Heart right ventricle (tissue), 16 donors: ENCODE data around the gene ZNF365. TPM values are rescaled to one million over a fixed set of nuclear protein-coding genes. Genes with fewer than 3 reads are reported as not detected.

ENCODE experiments used
- ATAC-seq, 8 donors: fragments of 200-7000 bp; cut with Tn5 transposase; one replicate each; pipeline ENCODE4 v1.9.1; 2020; ENCODE audit warnings: mild to moderate bottlenecking in 8 of 8, moderate library complexity in 8 of 8, moderate number of reproducible peaks in 1 of 8
- DNase-seq, 2 donors: peaks; one replicate each; pipeline ENCODE4 v3.0.0-alpha.2; 2020
- H3K27ac ChIP-seq, 10 donors: fragments of 200-600 bp; sonication (generic) in 2 of 10; one replicate each; pipeline versions ENCODE4 v1.5.0 to v1.8.0; 2020 to 2022; ENCODE audit warnings: mild to moderate bottlenecking in 3 of 10
- H3K27me3 ChIP-seq, 7 donors: fragments of 200-600 bp; one replicate each; pipeline ENCODE4 v1.8.0; 2021 to 2022; ENCODE audit warnings: mild to moderate bottlenecking in 2 of 7
- H3K36me3 ChIP-seq, 9 donors: fragments of 200-600 bp; sonication (generic) in 1 of 9; one replicate each; pipeline versions ENCODE4 v1.5.0 to v1.8.0; 2020 to 2022; ENCODE audit warnings: mild to moderate bottlenecking in 2 of 9
- H3K4me1 ChIP-seq, 9 donors: fragments of 200-600 bp; sonication (generic) in 1 of 9; one replicate each; pipeline versions ENCODE4 v1.5.0 to v1.8.0; 2020 to 2022; ENCODE audit warnings: mild to moderate bottlenecking in 4 of 9
- H3K4me3 ChIP-seq, 10 donors: fragments of 200-600 bp; sonication (generic) in 2 of 10; one replicate each; pipeline versions ENCODE4 v1.5.0 to v1.8.0; 2020 to 2022; ENCODE audit warnings: mild to moderate bottlenecking in 7 of 10, moderate library complexity in 2 of 10
- H3K9me3 ChIP-seq, 11 donors: fragments of 200-600 bp in 10 of 11; sonication (generic) in 2 of 11; one replicate each; pipeline versions ENCODE4 v1.5.0 to v1.8.0; 2013 to 2022; ENCODE audit warnings: mild to moderate bottlenecking in 2 of 11, control low read depth in 1 of 11, moderate library complexity in 1 of 11
- CTCF ChIP-seq, 9 donors: fragments of 200-600 bp; sonication (generic) in 2 of 9; IDR thresholded peaks; one replicate each; pipeline versions ENCODE4 v1.5.0 to v1.8.0; 2021 to 2022; ENCODE audit warnings: antibody characterized with exemption in 9 of 9, mild to moderate bottlenecking in 5 of 9, moderate library complexity in 1 of 9
- WGBS, 2 donors: extraction: QIAGEN DNeasy Blood & Tissue Kit; methylation state at CpG; one replicate each; pipeline ENCODE4 v1.1.7; 2013; ENCODE audit warnings: inconsistent platforms in 1 of 2; 5-methylcytosine and 5-hydroxymethylcytosine counted together
- intact Hi-C, 10 donors: fragments of 100-400 bp; cut with DNase I; formaldehyde crosslinking; loops; one replicate each; pipeline versions ENCODE4 v1.11.1 to v1.14.2; 2022
- polyA plus RNA-seq, 2 donors: library from polyadenylated mRNA; stranded (reverse); fragments of 200-250 nt; gene quantifications; one replicate each; pipeline ENCODE4 v1.2.3, GENCODE V29; 2013
- total RNA-seq, 10 donors: library from RNA; stranded (reverse); fragmentation: NEBNext Ultra II Directional in 3 of 10; extraction: Animal tissue kit (Norgen Biotek cat#: 25700) in 3 of 10; gene quantifications; one replicate each; pipeline versions ENCODE4 v1.2.1 to v1.2.4, GENCODE V29; 2021 to 2023
- donor health status: Arrhythmogenic right ventricular cardiomyopathy.
- donor health status: ischemic (EF 13 %, LVEDD 7.1; RV severe dilation, severe dysfunction).
- donor health status: healthy with polysubstance abuse.
- donor health status: DM: no; HTN: yes; CAD: no.
- donor health status: DM: no; HTN: no; CAD: no.
- donor health status: ischemic (EF 25% LVEDD 6.9; RV normal size, moderate dysfunction).
- donor health status: ischemic (EF 25% LVEDD 5.7; RV mildly dilated, moderate dysfunction).
- donor health status: healthy.
- donor health status: DM: yes; HTN: yes; CAD: no.
- donor health status: Ischemic cardiomyopathy.
- donor health status: ischemic (EF 35%, LVEDD 5.7; RV mildly dilated, moderate dysfunction).
- donor health status: nonischemic (EF 11% LVEDD 7.7; RV severe dilation, severe dysfunction).
- donor health status: DM: yes; HTN: yes; CAD: no.
- donor health status: PGD.
- donor health status: ischemic (EF 29% LVEDD 5.4; RV normal size, mild dysfunction).
- donor health status: nonischemic (EF 23%, LVEDD 6.1; RV moderate dilation, normal function).

ZNF365 gene
- total and polyA plus RNA-seq, 12 donors: 0.05 to 0.60 (median 0.16) TPM

- Histone ChIP-seq H3K36me3 (no peaks in the 10 kb centered on the region), H3K27ac (no peak overlapping the region), H3K4me1 (no peaks in the 10 kb centered on the region), H3K27me3 (peaks cover 0 to 2% (median 0%) of the 10 kb centered on the region in 7 donors), H3K9me3 (peaks cover 0 to 29% (median 9%) of the 10 kb centered on the region in 11 donors), H3K4me3 (no peak overlapping the region)
- 94 to 97% methylated on average over 1 of the region's 1 CpG for WGBS, 2 donors
- DNase-seq: no peak
- ATAC-seq: no peak
- TF ChIP-seq CTCF (IDR thresholded peaks at IDR 0.05): no peak
- intact Hi-C loops: no loop called here
Measured at GRCh38 chr10:62336404-62336803, 37.8 kb upstream of the ZNF365 start.

DNA sequence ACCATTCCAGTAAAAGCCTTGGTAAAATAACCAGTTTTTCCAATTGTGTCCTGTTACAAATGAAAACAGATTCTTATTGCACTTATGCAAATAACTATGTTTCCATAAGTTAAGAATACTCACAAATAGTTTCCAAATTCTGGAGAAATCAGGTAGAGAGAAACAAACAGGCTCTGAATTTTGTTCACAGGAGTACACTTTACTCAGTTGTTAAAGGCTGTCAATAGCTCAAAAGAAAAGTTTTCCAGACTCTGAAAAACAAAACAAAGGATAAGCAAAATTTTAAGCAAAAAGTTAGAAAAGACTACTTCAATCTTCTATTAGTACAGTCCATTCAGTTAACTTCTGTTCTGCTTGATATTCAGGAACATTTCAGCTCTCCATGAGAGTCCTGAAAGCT is 32.8 kb upstream of the ZNF365 start:
- Histone ChIP-seq H3K27me3 (no peaks in the 10 kb centered on the region), H3K36me3 (no peaks in the 10 kb centered on the region), H3K27ac (no peak overlapping the region), H3K4me3 (no peak overlapping the region), H3K4me1 (no peaks in the 10 kb centered on the region), H3K9me3 (peaks cover 0 to 63% (median 26%) of the 10 kb centered on the region in 11 donors)
- DNase-seq (no peak), ATAC-seq (no peak)
- intact Hi-C loops: no loop called here
- no peak for TF ChIP-seq CTCF (IDR thresholded peaks at IDR 0.05)

DNA sequence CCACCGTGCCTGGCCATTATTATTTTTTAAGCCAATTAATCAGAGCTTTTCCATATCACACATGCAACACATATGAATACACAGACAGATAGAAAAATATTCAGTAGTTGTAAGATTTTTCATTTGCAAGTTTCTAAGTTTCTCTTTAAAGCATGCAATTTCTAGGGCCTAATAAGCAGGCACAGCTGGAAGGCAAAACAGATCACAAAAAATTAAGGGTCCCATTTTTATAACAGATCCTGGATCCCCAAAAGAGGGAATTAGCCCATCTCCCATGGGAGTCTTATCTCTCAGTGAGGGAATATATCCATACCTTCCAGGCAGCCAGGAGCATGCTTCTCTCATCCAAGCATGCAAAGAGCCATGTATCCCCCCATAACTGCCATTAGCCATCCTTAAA is 31.2 kb upstream of the ZNF365 start:
- TF ChIP-seq CTCF (IDR thresholded peaks at IDR 0.05): no peak
- intact Hi-C loops: no loop called here
- peaks cover 0 to 78% (median 38%) of the 10 kb centered on the region in 11 donors for H3K9me3 ChIP-seq
- H3K4me3 ChIP-seq: no peak overlapping the region
- 92 to 95% methylated on average over 1 of the region's 1 CpG for WGBS, 2 donors
- DNase-seq: no peak
- H3K27ac ChIP-seq: no peak overlapping the region
- no peaks in the 10 kb centered on the region for H3K27me3 ChIP-seq
- ATAC-seq: no peak
- no peaks in the 10 kb centered on the region for H3K36me3 ChIP-seq
- no peaks in the 10 kb centered on the region for H3K4me1 ChIP-seq

DNA sequence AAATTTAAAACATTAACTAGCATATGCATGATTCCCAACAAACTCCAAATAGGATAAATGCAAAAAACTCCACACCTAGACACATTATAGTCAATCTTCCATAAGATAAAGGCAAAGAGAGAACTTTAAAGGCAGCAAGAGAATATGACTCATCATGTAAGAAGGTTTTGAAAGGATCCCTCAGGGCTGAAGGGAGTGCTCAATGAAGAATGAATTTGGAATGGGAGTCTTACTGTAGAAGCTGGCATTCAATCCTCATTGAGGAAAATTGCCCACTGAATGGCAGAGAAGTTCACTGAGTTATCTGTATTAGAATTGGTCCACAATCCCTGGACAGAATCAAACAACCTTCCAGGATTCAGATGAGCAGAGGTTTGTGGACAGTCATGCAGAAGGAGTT is 26.1 kb upstream of the ZNF365 start:
- H3K4me3 ChIP-seq: no peak overlapping the region
- no peaks in the 10 kb centered on the region for H3K27me3 ChIP-seq
- ATAC-seq: no peak
- no peak overlapping the region for H3K27ac ChIP-seq
- DNase-seq: no peak
- no peaks in the 10 kb centered on the region for H3K36me3 ChIP-seq
- peaks cover 0 to 65% (median 24%) of the 10 kb centered on the region in 11 donors for H3K9me3 ChIP-seq
- intact Hi-C loops: no loop called here
- H3K4me1 ChIP-seq: no peaks in the 10 kb centered on the region
- no peak for TF ChIP-seq CTCF (IDR thresholded peaks at IDR 0.05)
